Stimulated activated CD8-positive, alpha-beta memory T cell treated with anti-CD3 and anti-CD28 coated beads, Interleukin-15, amount 100 ng/mL, for 24 hours (primary cell): ENCODE measurements around the gene ZBTB45.
"Not testable (repeated sequence)": the region's sequence is repeated elsewhere in the genome, so short reads cannot be mapped to it uniquely, and the experiment has no call there.

Experiments used
- DNase-seq: peaks from one replicate; pipeline ENCODE4 v3.0.0-alpha.2; 2020; ENCODE audit warnings: low read depth

ZBTB45 gene

DNA sequence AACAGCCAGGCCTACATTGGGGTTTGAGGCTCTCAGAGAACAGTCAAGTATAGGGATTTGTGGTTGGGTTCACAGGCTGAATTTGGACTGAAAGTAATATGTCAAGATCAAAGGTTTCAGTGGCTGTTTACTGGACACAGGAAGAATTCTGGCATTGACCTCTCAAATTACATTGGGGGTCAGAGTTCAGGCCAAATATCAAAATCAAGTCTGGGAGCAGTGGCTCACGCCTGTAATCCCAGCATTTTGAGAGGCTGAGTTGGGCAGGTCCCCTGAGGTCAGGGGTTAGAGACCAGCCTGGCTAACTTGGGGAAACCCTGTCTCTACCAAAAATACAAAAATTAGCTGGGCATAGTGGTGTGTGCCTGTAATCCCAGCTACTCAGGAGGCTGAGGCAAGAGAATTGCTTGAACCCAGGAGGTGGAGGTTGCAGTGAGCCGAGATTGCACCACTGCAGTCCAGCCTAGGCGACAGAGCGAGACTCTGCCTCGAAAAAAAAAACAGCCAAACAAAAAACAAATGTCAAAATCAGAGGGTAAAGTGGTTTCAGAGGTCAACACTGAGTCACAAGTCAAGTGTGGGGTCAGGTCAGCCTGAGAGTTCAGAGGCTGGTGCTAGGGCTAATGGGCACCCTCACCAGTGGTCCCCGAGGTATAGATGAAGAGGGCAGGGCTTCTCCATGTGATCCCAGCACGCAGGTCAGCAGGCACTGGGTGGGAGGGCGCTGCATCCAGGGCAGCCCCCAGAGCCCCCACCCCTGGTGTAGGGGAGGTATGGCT is 9.3 kb downstream of the ZBTB45 start:
- no peak for DNase-seq

DNA sequence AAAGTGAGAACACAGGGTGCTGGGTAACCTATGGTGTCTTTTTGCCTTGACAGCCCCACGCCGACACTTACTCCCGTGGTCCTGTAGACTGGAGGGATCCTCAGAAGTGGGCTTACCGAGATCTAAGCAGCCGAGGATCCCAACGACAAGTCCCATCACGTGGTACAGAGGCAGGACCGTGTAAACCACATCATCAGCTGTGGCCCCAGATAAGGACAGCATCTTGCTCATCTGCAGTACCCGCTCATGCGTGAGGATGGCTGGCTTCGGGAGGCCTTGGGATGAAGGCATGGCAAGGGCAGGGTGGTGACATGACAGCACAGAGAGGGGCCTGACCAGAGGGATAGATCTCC is 9.9 kb downstream of the ZBTB45 start:
- DNase-seq: no peak

DNA sequence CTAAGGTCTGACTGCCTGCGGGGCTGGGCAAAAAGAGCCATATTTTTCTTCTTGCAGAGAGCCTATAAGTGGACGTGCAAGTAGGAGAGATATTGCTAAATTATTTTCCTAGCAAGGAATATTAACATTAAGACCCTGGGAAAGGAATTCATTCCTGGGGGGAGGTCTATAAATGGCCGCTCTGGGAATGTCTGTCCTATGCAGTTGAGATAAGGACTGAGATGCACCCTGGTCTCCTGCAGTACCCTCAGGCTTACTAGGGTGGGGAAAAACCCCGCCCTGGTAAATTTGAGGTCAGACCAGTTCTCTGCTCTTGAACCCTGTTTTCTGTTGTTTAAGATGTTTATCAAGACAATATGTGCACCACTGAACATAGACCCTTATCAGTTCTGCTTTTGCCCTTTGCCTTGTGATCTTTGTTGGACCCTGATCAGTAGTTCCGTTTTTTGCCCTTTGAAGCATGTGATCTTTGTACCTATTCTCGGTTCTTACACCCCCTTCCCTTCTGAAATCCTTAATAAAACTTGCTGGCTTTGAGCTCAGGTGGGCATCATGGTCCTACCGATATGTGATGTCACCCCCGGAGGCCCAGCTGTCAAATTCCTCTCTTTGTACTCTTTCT is 11.9 kb downstream of the ZBTB45 start:
- not testable (repeated sequence) for DNase-seq

DNA sequence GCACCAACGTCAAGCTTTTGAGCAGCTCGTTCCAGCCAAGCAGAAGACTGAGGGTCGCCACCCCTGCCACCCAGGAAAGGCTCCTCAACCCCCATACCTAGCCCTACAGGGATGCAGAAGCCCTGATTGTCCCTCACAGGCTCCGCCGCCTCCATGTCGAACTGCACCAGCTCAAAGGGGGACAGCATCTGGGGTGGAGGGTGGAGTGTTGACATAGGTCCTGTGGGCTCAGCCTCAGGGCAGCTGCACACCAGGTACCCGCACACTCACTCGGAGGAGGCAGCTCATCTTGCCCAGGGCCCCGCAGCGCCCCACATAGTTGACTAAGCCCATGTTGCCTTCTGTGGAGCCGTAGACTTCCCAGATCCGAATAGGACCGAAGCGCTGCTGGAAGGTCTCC is 19.4 kb downstream of the ZBTB45 start:
- no peak for DNase-seq

DNA sequence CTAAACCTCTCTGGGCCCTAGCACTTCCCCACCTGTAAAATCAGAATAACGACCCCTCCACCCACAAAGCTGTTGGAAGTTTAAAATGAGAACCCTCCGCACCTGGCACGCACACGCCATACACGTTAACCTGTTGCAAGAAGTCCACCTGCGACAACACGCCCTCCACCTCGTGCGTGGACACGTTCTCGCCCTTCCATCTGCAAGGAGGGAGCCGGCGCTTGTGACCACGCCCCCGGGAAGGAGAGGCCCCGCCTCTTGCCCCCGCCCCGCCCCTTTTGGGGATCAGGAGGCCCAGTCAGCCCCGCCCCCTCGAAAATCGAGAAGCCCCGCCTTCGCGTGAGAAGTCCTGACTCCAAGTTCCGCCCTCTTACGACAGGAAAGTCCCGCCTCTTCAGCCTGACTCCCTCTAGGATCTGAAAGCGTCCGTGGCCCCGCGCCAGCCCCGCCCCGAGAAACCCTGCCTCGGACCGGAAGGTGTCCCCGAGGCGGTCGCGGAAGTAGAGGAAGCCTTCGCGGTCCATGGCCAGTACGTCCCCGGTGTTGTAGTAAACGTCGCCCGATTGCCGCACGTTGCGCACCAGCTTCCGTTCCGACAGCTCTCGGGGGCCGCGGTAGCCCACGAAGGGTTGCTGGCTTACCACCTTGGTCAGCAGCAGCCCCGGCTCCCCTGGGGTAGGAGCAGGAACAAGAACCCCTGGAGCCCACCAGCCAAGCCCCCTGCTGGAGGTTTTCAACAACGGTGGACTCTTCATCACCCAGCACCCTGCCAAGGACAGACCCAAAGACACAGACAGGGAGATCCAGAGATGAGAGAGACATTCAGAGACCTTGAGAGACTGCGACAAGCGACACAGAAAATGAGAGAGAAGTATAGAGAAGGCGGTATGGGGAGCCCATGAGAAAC is 20.3 kb downstream of the ZBTB45 start:
- DNase-seq: peak; percentile 93

DNA sequence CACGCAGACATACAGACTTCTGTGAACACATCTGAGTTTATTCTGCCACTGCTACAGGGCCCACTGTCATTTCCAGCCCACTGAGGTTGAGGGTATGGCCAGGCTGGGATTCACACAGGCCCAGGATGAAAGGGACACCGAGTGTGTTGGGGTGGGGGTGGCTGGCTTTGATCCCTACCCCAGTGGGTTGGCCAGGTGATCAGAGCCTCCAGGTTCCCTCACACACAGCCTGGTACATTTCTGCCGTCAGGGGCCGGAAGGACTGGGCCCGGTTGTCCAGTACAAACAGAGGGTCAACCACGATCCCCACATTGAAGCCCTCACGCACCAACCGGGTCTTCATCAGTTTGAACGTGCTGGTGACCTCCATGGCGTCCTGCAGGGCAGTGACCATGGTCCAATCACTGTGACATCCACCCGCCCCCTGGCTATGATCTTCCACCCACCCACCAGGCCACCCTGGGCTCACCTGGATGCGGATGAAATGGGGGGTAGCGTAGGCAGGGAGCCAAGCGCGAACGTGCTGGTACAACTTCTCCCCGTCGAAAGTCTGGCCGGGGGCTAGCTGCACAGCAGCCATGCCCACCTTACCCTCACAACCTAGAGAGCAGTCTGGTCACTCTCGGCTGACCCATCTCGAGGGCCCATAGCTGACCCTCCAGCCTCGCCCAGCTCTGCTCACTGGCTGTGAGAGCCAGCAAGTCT is 21.1 kb downstream of the ZBTB45 start:
- DNase-seq: no peak

DNA sequence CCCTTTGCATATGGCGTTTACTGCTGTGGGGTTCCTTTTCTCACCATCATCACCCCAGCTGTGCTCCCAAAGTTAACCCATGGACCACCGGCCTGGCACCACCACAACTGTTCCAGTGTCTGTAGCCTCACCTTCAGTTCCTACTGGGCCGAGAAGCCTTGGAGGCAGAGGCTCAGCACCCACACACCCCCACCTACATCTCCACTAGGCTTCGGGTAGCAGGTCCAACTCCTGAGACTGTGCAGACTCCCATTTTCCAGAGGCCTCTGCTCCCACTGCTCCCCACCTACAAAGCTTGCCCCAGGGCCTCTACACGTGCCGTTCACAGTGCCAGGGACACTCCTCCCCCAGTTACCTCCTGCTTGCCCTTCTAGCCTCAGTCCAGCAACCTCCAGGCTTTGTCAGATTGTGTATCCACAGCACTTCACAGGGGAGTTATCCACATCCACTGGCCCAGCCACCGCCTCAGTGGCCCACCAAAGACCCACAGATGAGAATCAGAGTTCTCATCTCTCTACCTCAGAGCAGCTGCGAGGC is 21.9 kb downstream of the ZBTB45 start:
- DNase-seq: no peak

DNA sequence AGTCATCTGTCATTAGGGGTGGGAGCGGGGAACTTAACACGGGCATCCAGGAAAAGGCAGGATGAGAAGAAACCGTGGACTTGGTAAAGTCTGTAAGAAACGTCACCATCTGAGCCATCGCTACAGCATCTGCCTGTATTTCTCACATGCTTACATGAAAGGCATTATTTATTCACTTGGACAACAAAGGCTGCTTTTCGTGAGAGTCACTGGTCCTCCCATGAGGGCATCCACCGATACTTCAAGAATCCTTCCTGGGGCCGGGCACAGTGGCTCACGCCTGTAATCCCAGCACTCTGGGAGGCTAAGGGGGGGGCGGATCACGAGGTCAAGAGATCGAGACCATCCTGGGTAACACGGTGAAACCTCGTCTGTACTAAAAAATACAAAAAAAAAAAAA is 27.3 kb downstream of the ZBTB45 start:
- no peak for DNase-seq

DNA sequence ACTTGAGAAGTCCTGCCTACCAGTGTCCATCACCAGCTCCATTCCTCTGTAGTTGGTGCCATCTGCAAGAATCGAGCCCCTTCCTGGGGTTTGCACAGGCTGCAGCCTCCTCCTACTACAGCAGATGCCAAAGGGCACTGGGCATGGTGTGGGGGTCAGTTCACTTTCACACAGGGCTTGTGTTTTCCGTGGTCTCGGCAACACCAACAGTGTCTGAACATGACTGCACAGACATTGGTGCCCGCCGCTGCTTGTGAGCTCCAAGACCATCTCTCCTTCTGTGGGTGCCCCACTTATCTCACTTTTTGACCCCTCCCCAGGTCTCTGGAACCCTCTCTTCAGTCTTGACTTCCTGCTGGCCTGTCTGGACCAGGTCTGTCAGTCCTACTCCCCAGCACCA is 28.2 kb downstream of the ZBTB45 start:
- no peak for DNase-seq

DNA sequence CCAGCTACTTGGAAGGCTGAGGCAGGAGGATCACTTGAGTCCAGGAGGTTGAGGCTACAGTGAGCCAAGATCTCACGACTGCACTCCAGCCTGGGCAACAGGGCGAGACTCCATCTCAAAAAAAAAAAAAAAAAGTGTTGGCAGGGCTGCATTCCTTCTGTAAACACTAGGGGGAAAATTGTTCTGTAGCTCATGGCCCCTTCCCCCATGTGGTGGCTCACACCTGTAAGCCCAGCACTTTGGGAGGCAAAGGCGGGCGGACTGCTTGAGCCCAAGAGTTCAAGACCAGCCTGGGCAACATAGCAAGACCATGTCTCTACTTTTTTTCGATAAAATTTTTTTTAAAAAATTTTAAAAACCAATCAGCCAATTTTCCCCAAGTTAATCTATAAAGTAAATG is 35.3 kb downstream of the ZBTB45 start:
- DNase-seq: not testable (repeated sequence)

DNA sequence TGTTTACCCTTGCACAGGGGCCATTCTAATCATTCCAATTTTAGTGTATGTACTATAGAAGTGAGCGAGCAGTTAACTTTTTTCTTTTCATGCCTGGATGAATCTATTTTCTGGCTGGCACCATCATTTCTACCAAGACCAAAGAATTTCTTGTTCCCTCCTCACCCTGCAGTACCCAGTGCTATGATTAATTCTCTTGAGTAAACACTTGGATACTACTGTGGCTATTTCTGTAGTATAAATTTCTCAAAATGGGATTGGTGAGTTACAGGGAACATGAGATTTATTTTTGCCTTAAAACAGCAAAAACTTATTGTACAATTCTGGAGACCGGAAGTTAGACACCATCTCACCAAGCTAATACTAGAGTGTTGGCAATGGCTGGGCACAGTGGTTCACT is 35.8 kb downstream of the ZBTB45 start:
- DNase-seq: no peak

DNA sequence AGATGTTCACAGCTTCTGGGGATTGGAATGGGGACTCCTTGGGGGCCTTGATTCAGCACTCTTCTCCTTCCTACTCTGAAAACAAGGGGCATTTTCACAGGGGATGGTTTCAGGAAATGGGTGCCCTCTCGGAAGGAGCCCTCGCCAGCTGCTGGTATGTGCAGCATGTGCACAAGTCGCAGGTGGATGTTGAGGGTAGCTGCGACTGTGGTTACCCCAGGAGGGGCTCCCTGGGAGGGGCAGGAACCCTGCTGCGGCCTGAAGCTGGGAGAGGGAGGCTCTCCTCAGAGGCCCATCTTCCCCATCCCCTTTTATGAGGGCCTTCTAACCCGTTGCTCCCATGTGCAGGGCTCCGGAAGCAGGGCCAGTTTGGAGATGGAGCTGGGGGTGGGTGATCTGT is 37.2 kb downstream of the ZBTB45 start:
- DNase-seq: no peak

DNA sequence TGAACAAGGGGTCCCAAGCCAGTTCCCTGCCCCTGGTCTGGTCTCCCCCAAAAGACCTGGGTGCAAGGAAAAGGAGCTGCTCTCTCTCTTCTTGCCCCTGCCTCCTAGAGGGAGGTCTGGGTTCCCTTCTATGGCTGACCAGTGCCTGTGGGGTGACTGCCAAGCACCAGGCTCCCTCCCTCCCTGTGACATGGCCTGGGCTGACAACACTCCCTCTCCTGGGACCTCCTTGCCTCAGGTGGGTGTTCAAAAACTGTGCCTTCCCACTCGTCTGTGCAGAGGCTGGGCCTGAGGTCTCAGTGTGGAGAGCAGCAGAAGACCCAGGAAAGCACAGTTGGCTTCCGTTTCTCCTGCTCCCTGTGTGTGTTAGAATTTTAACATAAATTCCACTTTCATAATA is 38.8 kb downstream of the ZBTB45 start:
- DNase-seq: no peak

DNA sequence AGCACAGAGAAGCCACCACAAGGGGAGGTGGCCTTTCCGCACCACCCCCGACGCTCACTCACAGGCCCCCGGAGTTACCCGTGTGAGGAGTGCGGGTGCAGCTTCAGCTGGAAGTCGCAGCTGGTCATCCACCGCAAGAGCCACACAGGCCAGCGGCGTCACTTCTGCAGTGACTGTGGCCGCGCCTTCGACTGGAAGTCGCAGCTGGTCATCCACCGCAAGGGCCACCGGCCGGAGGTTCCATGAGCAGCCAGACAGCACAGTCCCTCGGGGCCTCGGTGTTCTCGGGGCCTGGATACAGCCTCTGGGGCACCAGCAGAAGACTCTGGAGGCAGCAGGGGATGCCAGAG is 39.2 kb downstream of the ZBTB45 start:
- no peak for DNase-seq

DNA sequence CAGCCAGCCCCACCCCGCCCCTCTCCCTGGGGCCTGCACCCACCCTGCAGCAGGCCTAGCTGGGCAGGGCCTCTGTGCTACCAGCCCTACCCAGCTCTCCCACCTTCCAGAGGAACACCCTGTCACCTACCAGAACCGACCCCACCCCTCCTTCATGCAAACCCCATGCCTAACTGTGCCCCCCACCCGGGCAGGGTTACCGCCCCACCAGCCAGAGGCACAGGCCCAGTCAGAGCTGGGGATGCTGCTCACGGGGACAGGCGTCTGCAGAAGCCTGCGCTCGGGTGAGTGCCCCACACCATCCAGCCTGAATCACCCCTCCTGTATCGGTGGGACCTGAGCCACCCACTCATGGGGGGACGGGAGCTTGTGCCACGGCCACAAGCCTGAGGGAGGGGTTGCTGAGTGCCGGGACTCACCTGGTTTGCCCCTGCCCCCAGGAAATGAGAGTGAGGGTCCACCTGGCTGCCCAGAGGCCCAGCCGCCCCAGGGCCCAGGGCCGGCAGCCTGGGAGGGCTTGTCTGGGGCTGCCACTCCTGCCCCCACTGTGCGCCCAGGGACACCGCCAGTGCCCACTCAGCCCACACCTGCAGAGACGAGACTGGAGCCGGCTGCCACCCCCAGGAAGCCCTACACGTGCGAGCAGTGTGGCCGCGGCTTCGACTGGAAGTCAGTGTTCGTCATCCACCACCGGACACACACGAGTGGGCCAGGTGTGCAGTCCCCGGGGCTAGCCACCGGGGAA is 39.7 kb downstream of the ZBTB45 start:
- DNase-seq: no peak

DNA sequence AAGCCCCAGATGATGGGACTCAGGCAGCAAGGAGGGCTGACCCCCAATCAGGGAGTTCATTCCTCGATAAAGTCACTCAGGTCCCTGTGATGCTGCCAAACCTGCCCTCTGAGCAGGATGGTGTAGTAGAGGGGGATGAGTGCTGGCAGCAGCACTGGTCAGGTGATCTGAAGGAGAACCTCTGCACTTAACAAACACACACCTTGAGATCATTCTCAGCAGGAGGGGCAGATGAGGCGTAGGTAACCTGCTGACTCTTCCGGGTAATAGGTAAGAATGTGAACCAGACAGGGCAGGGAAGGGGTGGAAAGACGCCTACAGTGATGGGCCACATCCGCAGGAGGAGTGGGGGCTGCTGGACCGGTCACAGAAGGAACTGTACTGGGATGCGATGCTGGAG is 40.3 kb downstream of the ZBTB45 start:
- DNase-seq: no peak

DNA sequence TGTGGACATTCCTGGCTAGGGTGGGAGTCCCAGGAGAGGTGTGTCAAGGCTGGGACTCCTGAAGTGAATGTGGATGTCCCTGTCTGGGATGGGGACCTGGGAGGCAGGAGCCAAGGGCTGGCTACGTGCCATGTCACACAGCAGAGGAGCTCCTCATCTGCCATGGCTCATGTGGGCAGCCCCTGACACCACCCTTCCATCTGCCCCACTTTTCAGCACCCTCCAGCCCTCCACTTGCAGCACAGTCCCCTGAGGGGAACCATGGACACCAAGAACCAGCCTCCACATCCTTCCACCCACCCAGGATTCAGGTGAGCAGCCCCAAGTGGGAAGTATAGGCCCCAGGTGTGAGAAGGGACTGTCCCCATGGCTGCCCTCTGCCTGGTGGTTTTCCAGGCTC is 41.7 kb downstream of the ZBTB45 start:
- DNase-seq: no peak

DNA sequence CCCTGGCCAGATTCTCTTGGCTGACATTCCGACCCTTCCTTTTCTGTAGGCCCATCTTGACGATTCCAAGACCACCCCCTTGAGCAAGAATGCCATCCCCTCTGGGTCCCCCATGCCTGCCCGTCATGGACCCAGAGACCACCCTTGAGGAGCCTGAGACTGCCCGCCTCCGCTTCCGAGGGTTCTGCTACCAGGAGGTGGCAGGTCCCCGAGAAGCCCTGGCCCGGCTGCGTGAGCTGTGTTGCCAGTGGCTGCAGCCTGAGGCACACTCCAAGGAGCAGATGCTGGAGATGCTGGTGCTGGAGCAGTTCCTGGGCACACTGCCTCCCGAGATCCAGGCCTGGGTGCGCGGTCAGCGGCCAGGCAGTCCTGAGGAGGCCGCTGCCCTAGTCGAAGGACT is 42.5 kb downstream of the ZBTB45 start:
- DNase-seq: no peak

DNA sequence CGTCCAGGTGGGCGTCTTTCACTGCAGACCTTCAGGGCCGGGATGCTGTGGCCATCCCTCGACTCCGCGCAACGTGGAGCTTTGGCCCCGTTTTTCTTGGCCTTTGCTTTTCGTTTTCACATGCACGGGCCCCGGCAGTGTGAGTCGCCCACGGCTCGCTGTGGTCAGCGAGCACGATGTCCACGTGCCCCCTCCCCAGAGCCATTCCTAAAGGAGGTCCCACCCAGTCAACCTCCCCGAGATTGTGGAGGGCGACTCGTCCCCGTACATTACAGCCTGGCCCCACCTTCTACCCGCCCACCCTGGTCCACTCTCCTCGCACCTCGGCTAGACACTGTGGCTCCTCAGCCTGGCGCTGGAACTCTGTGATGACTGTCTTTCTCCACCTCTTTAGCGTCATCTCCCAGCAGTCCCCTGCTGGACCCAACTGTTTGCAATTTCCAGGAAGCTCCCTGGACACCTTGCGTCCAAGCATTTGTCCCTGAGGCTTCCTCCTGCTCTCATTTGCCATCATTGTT is 43.1 kb downstream of the ZBTB45 start:
- DNase-seq: no peak

DNA sequence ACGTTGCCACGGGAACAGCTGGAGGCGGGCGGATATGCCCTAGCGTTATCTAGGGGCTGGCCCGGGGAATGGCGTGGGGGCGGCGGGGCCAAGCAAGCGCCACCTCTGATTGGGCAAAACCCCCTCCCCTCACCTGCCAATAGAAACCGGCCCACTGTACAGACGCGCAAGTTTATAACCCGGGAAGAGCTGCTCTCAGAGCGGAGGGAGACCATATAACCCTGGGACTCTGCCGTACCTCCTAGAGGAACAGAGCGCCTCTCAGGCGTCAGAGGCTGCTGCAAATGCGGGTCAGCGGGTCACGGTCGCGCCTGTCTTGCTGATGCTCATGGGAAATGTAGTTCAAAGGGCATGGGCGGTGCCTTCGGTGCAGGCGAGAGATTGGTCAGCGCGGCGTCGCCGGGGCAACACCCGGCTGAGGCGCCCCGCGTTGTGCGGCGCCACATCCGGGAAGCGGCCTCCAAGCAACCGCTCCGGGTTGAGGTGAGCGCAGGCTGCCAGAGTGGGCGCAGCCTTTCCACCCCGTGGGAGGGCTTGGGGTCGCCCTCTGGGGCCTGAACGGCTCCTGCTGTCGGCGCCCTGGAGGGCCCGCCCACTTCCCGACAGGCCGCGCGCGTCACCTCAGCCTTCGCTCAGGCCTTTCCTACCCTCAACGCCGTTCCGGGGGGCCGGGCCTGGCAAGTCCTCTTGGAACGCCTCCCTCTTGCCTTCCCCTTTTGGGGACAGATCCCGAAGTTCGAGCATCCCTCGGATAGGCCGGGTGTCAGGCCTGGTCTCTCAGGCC is 43.7 kb downstream of the ZBTB45 start, which contains the start of gene ZNF446:
Gene ZNF446, plus strand, starts transcription at position 639 of the 784 bp plus-strand sequence. CDS start 867 bp downstream, outside the sequence.
- DNase-seq: peak; percentile 79
